Measurements from ENCODE around the gene PREX1.

Gene PREX1

GRCh38 chr20:48706116-48706656 is 121.6 kb downstream of the PREX1 start:
- no peak overlapping the region for H3K4me3 ChIP-seq (ENCODE audit: low read depth, low read length)
- TF ChIP-seq CTCF (IDR thresholded peaks at IDR 0.05; ENCODE audit: borderline replicate concordance, insufficient read depth, low read depth, low read length), result no peak

- no peak for TF ChIP-seq CTCF (IDR thresholded peaks at IDR 0.05; ENCODE audit: borderline replicate concordance, insufficient read depth, low read depth, low read length)
- no peak overlapping the region for H3K4me3 ChIP-seq (ENCODE audit: low read depth, low read length)
Observed at GRCh38 chr20:48705240-48706115, 122.3 kb downstream of the PREX1 start.

- no peak overlapping the region for H3K4me3 ChIP-seq (ENCODE audit: low read depth, low read length)
- no peak for TF ChIP-seq CTCF (IDR thresholded peaks at IDR 0.05; ENCODE audit: borderline replicate concordance, insufficient read depth, low read depth, low read length)
Observed at GRCh38 chr20:48704761-48705160, 123.0 kb downstream of the PREX1 start.

GRCh38 chr20:48703511-48704219 is 124.1 kb downstream of the PREX1 start:
- TF ChIP-seq CTCF (IDR thresholded peaks at IDR 0.05; ENCODE audit: borderline replicate concordance, insufficient read depth, low read depth, low read length), result no peak
- H3K4me3 ChIP-seq (ENCODE audit: low read depth, low read length), result no peak overlapping the region

- H3K4me3 ChIP-seq (ENCODE audit: low read depth, low read length), result no peak overlapping the region
- TF ChIP-seq CTCF (IDR thresholded peaks at IDR 0.05; ENCODE audit: borderline replicate concordance, insufficient read depth, low read depth, low read length), result no peak
Observed at GRCh38 chr20:48703107-48703506, 124.7 kb downstream of the PREX1 start.

- H3K4me3 ChIP-seq (ENCODE audit: low read depth, low read length), result no peak overlapping the region
- TF ChIP-seq CTCF (IDR thresholded peaks at IDR 0.05; ENCODE audit: borderline replicate concordance, insufficient read depth, low read depth, low read length), result no peak
Observed at GRCh38 chr20:48702455-48702913, 125.3 kb downstream of the PREX1 start.
